Measurements from ENCODE around the gene TTC24.

The TTC24 gene

DNA sequence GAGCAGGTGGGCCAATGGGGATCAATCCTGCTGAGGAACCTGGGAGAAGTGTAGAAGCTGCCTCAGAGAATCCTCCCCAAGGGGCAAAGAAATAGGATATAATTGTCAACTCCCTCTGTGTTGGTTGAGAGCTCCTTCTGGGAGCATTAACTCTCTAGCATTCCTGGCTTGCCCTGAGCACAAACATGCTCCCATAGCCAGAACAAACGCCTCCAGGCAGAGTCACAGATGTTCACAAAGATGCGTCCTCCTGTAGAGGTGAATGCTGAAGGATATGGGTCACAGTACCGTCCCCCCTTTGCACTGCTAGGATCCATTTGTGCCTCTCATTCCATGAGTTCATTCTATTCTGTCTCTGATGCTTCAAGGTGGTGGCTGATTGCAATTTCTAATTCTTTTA is 52.8 kb downstream of the TTC24 start:
- no peak for TF ChIP-seq RAD21 (IDR thresholded peaks at IDR 0.05; ENCODE audit: low read depth)
- no peak for TF ChIP-seq TEAD4 (IDR thresholded peaks at IDR 0.05)
- TF ChIP-seq EGR1 (IDR thresholded peaks at IDR 0.05), result no peak
- TF ChIP-seq YY1 (IDR thresholded peaks at IDR 0.05; ENCODE audit: low read depth), result no peak

All from Ishikawa (cell line).